Measurements from ENCODE around the gene PCGF2. TPM values are rescaled to one million over a fixed set of nuclear protein-coding genes. Genes with fewer than 3 reads are reported as not detected.

The PCGF2 gene
- total and polyA plus RNA-seq, 9 of the 15 experiments (the other 6 are each of a cell fraction or from before 2014, with no cell fraction given) = 1.3 to 33.4 (median 7.0) TPM

- TF ChIP-seq CBX3 (IDR thresholded peaks at IDR 0.05; ENCODE audit: borderline replicate concordance in 1 of 2, low read length in 2 of 2) (no peak; a peak in 2 of 3 replicates), JUND (IDR thresholded peaks at IDR 0.05; ENCODE audit: borderline replicate concordance, low read depth, low read length) (no peak), JUND (tag; IDR thresholded peaks at IDR 0.05; ENCODE audit: borderline replicate concordance, low read depth, low read length) (no peak), HOXB6 (CRISPR knock-in tag; IDR thresholded peaks at IDR 0.05; ENCODE audit: borderline replicate concordance) (no peak), NFE2L1 (tag; IDR thresholded peaks at IDR 0.05; ENCODE audit: borderline replicate concordance, low read depth) (no peak), ZKSCAN1 (IDR thresholded peaks at IDR 0.05; ENCODE audit: low read depth, low read length) (no peak), TBP (optimal IDR thresholded peaks at IDR 0.05; ENCODE audit: low read depth, low read length) (peak; percentile 55), ZNF77 (CRISPR knock-in tag; IDR thresholded peaks at IDR 0.05) (no peak), BACH1 (tag; IDR thresholded peaks at IDR 0.05) (no peak), SMAD4 (CRISPR knock-in tag; conservative IDR thresholded peaks at IDR 0.05) (peak; percentile 58; the same call in 1 of the 2 replicates), POLR2G (IDR thresholded peaks at IDR 0.05; ENCODE audit: low read depth, low read length) (peak; percentile 84), RHOXF2B (CRISPR knock-in tag; conservative IDR thresholded peaks at IDR 0.05) (no peak), HNRNPUL1 (IDR thresholded peaks at IDR 0.05; ENCODE audit: low read length) (no peak), HLTF (IDR thresholded peaks at IDR 0.05) (no peak), RBM25 (IDR thresholded peaks at IDR 0.05; ENCODE audit: low read depth, low read length, severe bottlenecking) (no peak)
- TF ChIP-seq, protein P1, sequence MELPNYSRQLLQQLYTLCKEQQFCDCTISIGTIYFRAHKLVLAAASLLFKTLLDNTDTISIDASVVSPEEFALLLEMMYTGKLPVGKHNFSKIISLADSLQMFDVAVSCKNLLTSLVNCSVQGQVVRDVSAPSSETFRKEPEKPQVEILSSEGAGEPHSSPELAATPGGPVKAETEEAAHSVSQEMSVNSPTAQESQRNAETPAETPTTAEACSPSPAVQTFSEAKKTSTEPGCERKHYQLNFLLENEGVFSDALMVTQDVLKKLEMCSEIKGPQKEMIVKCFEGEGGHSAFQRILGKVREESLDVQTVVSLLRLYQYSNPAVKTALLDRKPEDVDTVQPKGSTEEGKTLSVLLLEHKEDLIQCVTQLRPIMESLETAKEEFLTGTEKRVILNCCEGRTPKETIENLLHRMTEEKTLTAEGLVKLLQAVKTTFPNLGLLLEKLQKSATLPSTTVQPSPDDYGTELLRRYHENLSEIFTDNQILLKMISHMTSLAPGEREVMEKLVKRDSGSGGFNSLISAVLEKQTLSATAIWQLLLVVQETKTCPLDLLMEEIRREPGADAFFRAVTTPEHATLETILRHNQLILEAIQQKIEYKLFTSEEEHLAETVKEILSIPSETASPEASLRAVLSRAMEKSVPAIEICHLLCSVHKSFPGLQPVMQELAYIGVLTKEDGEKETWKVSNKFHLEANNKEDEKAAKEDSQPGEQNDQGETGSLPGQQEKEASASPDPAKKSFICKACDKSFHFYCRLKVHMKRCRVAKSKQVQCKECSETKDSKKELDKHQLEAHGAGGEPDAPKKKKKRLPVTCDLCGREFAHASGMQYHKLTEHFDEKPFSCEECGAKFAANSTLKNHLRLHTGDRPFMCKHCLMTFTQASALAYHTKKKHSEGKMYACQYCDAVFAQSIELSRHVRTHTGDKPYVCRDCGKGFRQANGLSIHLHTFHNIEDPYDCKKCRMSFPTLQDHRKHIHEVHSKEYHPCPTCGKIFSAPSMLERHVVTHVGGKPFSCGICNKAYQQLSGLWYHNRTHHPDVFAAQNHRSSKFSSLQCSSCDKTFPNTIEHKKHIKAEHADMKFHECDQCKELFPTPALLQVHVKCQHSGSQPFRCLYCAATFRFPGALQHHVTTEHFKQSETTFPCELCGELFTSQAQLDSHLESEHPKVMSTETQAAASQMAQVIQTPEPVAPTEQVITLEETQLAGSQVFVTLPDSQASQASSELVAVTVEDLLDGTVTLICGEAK (IDR thresholded peaks at IDR 0.05) = peak; percentile 31; the same call in 1 of the 2 replicates
- TF ChIP-seq, protein P1 (CRISPR knock-in tag; IDR thresholded peaks at IDR 0.05) = no peak
- TF ChIP-seq, protein P2, sequence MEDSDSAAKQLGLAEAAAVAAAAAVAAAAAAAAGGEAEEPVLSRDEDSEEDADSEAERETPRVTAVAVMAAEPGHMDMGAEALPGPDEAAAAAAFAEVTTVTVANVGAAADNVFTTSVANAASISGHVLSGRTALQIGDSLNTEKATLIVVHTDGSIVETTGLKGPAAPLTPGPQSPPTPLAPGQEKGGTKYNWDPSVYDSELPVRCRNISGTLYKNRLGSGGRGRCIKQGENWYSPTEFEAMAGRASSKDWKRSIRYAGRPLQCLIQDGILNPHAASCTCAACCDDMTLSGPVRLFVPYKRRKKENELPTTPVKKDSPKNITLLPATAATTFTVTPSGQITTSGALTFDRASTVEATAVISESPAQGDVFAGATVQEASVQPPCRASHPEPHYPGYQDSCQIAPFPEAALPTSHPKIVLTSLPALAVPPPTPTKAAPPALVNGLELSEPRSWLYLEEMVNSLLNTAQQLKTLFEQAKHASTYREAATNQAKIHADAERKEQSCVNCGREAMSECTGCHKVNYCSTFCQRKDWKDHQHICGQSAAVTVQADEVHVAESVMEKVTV (CRISPR knock-in tag; IDR thresholded peaks at IDR 0.05) = no peak
These were observed 43.3 kb downstream of the PCGF2 start, which contains the start of gene MLLT6 (continued) for GRCh38 chr17:38704606-38705522.

All from K562 (cell line).